IgD-negative memory B cell (primary cell): ENCODE results near the gene RABAC1. TPM values are rescaled to one million over a fixed set of nuclear protein-coding genes. Genes with fewer than 3 reads are reported as not detected.
"Not testable (repeated sequence)": the region's sequence is repeated elsewhere in the genome, so short reads cannot be mapped to it uniquely, and the experiment has no call there.

Source experiments
- H3K27ac Mint-ChIP-seq, 3 donors: one replicate each; pipeline ENCODE4 v1.8.0; 2020 to 2022; ENCODE audit warnings: mild to moderate bottlenecking in 3 of 3, mixed read lengths in 3 of 3, moderate library complexity in 1 of 3
- H3K27me3 Mint-ChIP-seq: one replicate; pipeline ENCODE4 v1.8.0; 2021; ENCODE audit warnings: mixed read lengths
- H3K36me3 Mint-ChIP-seq: one replicate; pipeline ENCODE4 v1.8.0; 2020; ENCODE audit warnings: mild to moderate bottlenecking, mixed read lengths
- H3K4me1 Mint-ChIP-seq, 3 donors: one replicate each; pipeline ENCODE4 v1.8.0; 2020 to 2022; ENCODE audit warnings: mixed read lengths in 3 of 3, mild to moderate bottlenecking in 1 of 3
- H3K4me3 Mint-ChIP-seq, 4 donors: one replicate each; pipeline ENCODE4 v1.8.0; 2020 to 2022; ENCODE audit warnings: mild to moderate bottlenecking in 4 of 4, mixed read lengths in 4 of 4, moderate library complexity in 3 of 4
- H3K9me3 Mint-ChIP-seq, 3 donors: one replicate each; pipeline ENCODE4 v1.8.0; 2020 to 2021; ENCODE audit warnings: mixed read lengths in 3 of 3, mild to moderate bottlenecking in 1 of 3
- polyA plus RNA-seq: library from polyadenylated mRNA; unstranded; fragments of 300-500 nt; fragmentation: Illumina TruSeq; gene quantifications from one replicate; pipeline ENCODE4 v1.2.3, GENCODE V29; 2021

The RABAC1 gene
- polyA plus RNA-seq, 1 donor from 2014 or later = 178 TPM

DNA sequence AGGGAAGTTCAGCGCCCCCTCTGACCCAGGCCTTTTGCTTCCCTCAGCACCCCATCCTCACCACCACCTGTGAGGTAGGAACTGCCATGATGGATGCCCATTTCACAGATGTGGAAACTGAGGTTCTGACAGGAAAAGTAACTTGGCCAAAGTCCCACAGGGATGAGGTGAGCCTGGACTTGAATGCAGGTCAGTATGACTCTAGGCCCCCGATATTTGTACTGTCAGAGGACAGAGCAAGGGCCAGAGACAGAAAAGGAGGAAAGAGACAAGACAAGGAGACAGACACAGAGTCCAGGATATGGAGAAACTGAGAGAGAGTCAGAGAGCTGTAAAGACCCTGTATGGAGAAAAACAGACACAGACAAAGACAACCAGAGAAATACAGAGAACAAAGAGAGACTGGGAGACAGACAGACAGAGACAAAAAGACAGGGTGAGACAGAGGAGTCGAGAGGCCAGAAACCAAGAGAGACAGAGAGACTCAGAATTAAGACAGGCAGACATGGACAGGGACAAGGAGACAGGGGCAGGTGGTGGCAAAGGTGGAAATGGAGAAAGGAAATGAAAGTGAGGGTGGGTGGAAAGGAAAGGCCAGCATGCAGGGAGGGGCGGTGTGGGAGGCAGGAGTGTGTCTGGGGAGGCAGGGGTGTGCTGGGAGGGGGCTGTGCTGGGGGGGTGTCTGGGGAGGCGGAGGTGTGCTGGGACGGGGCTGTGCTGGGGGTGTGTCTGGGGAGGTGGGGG, 35.9 kb downstream of the RABAC1 start:
- Mint-ChIP-seq H3K9me3 (no peaks in the 10 kb centered on the region), H3K36me3 (no peaks in the 10 kb centered on the region), H3K27ac (peak overlapping the region in 1 of 3 donors; percentile 17), H3K27me3 (peaks cover 13% of the 10 kb centered on the region), H3K4me3 (peak overlapping the region in 2 of 4 donors; percentile 50 to 80), H3K4me1 (peaks cover 5 to 16% (median 12%) of the 10 kb centered on the region in 3 donors)

DNA sequence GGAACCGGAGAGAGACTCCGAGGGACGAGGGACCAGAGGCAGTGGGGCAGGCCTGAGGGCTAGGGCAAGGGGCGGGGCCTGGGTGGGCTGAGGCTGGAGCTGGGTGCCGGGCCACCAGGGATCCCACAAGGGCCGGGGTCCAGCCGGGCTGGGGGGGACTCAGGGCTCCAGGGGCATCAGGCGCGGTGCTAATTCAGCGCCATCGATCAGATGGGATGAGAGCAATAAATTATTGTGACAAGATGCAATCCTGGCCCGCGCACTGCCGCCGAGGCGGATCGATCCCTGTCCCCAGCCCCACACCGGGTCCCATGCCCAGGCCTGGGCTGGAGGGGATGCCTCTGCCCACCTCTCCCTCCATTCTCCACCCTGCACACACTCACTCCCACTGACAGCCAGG, 36.5 kb downstream of the RABAC1 start:
- Mint-ChIP-seq H3K27ac (peak overlapping the region in 1 of 3 donors; percentile 62), H3K9me3 (no peaks in the 10 kb centered on the region), H3K4me1 (peaks cover 5 to 16% (median 12%) of the 10 kb centered on the region in 3 donors), H3K27me3 (peaks cover 13% of the 10 kb centered on the region), H3K36me3 (no peaks in the 10 kb centered on the region), H3K4me3 (no peak overlapping the region)

GRCh38 chr19:41921577-41922576, 37.2 kb downstream of the RABAC1 start:
- peak overlapping the region in 1 of 3 donors; percentile 62 for H3K27ac Mint-ChIP-seq
- no peaks in the 10 kb centered on the region for H3K36me3 Mint-ChIP-seq
- H3K27me3 Mint-ChIP-seq = peaks cover 13% of the 10 kb centered on the region
- H3K4me1 Mint-ChIP-seq = peaks cover 5 to 16% (median 12%) of the 10 kb centered on the region in 3 donors
- H3K4me3 Mint-ChIP-seq = peak overlapping the region in 3 of 4 donors; percentile 42 to 55 (median 43)
- H3K9me3 Mint-ChIP-seq = no peaks in the 10 kb centered on the region

- peaks cover 5 to 16% (median 12%) of the 10 kb centered on the region in 3 donors for H3K4me1 Mint-ChIP-seq
- no peaks in the 10 kb centered on the region for H3K36me3 Mint-ChIP-seq
- H3K9me3 Mint-ChIP-seq = no peaks in the 10 kb centered on the region
- peaks cover 13% of the 10 kb centered on the region for H3K27me3 Mint-ChIP-seq
- peak overlapping the region in 1 of 4 donors; percentile 42 for H3K4me3 Mint-ChIP-seq
- H3K27ac Mint-ChIP-seq = peak overlapping the region in 1 of 3 donors; percentile 27
Measured at GRCh38 chr19:41920882-41921576, 38.1 kb downstream of the RABAC1 start.

DNA sequence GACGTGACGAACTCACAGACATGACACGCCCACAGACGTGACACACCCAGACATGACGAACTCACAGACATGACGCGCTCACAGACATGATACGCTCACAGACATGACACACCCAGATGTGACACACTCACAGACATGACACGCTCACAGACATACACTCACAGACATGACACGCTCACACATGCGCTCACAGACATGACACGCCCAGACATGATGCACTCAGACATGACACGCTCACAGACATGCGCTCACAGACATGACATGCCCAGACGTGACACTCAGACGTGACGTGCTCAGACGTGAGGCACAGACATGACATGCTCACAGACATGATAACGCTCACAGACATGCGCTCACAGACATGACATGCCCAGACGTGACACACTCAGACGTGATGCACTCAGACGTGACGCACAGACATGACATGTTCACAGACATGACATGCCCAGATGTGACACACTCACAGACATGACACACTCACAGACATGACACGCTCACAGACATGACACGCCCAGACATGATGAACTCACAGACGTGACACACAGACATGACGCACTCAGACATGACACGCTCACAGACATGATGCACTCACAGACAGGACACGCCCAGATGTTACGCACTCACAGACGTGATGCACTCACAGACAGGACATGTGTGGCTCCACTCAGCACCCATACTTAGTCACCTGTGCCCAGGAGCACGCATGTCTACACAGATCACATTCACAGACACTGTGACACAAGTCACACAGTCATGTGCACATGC, 39.0 kb downstream of the RABAC1 start:
- H3K36me3 Mint-ChIP-seq = no peaks in the 10 kb centered on the region
- H3K4me1 Mint-ChIP-seq = peaks cover 5 to 16% (median 12%) of the 10 kb centered on the region in 3 donors
- no peak overlapping the region for H3K27ac Mint-ChIP-seq

DNA sequence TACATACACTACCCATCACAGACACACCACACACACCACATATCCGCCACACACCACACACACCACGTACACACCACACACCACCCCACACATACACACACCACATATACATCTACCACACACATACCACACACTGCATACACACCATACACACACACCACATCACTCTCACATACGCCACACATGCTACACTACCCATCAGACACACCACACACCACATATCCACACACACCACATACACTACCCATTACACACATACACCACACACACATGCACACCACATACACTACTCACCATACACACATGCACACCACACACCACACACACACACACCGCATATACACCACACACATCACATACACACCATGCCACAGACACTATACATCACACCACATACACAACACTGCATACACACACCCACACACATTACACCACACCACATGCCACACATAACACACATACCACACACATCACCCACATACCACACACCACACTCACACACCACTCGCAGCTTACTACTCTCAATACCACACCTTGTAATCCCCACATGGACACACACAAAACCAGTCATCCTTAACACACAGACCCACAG, 40.4 kb downstream of the RABAC1 start:
- no peak overlapping the region for H3K4me3 Mint-ChIP-seq
- peaks cover 16% of the 10 kb centered on the region for H3K27me3 Mint-ChIP-seq
- no peaks in the 10 kb centered on the region for H3K36me3 Mint-ChIP-seq
- H3K27ac Mint-ChIP-seq = no peak overlapping the region
- no peaks in the 10 kb centered on the region for H3K9me3 Mint-ChIP-seq
- H3K4me1 Mint-ChIP-seq = peaks cover 5 to 14% (median 14%) of the 10 kb centered on the region in 3 donors

More for the DNA sequence above, 39.0 kb downstream of the RABAC1 start:
- Mint-ChIP-seq H3K27me3 (peaks cover 13% of the 10 kb centered on the region), H3K4me3 (no peak overlapping the region), H3K9me3 (no peaks in the 10 kb centered on the region)

GRCh38 chr19:41918095-41918494, 41.0 kb downstream of the RABAC1 start:
- Mint-ChIP-seq H3K9me3 (no peaks in the 10 kb centered on the region), H3K27ac (no peak overlapping the region), H3K27me3 (peaks cover 13% of the 10 kb centered on the region), H3K4me1 (peaks cover 1 to 15% (median 10%) of the 10 kb centered on the region in 3 donors), H3K36me3 (no peaks in the 10 kb centered on the region), H3K4me3 (no peak overlapping the region)

GRCh38 chr19:41917676-41918075, 41.4 kb downstream of the RABAC1 start:
- Mint-ChIP-seq H3K9me3 (no peaks in the 10 kb centered on the region), H3K27ac (no peak overlapping the region), H3K27me3 (peaks cover 13% of the 10 kb centered on the region), H3K4me1 (peaks cover 0 to 16% (median 9%) of the 10 kb centered on the region in 3 donors), H3K36me3 (no peaks in the 10 kb centered on the region), H3K4me3 (no peak overlapping the region)

DNA sequence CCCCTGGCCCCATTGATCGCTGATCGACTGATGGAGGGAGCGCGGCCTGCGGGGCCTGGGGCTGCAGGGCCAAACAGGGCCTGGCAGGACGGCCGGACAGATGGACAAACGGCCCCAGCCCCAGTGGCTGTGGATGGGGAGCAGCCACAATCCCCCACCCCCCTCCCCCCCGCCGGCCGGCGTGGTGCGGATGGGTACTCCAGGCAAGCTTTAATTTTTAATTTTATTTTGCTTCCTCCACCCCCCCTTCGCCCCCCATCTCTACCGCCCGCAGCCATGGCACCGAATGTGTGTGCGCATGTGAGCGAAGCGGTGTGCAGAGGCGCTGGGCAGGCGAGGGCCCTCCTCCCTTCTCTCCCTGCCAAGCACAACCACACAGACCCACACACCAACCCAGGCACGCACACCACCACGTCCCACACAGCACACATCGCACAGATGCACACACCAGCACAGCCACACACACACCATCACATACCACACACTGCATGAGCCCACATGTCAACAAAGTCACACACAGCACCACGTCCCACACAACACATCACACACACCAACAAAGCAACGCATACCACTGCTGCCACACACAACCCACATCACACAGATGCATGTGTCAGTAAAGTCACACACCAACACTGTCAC, 43.2 kb downstream of the RABAC1 start:
- H3K27ac Mint-ChIP-seq = no peak overlapping the region
- no peaks in the 10 kb centered on the region for H3K9me3 Mint-ChIP-seq
- no peaks in the 10 kb centered on the region for H3K36me3 Mint-ChIP-seq
- H3K4me1 Mint-ChIP-seq = peaks cover 0 to 21% (median 15%) of the 10 kb centered on the region in 3 donors
- peaks cover 15% of the 10 kb centered on the region for H3K27me3 Mint-ChIP-seq
- no peak overlapping the region for H3K4me3 Mint-ChIP-seq

DNA sequence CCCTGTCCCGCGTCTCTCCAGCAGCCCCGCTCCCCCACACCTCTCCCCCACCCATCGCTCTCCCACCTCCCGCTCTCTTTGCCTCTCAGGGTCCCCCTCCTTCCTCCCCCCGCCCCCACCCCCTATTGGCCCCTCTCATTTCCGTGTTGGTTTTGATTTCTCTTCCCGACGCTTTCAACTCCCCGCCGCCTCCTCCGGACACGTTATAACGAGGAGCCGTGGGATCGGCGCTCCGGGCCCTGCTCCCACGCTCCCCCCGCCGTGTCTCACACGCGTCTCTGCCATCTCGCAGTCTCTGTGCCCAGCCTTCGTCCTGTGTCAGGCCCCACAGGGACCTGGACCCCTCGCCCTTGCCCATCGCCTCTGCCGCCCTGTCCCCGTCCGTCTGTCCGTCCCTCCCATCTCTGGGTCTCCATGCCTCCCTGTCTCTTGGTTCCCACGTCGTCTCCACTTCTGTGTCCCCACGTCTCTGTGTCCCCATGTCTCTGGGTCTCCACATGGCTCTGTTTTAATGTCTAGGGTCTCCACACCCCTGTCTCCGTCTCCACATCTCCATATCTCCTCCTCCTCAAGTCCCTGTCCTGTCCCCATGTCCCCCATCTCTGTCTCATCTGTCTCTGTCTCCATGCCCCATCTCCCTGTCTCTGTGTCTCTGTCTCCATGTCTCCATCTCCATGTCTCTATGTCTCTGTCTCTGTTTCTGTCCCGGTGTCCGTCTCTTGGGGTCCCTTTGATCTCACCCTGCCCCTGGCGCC, 43.9 kb downstream of the RABAC1 start:
- peaks cover 0 to 28% (median 21%) of the 10 kb centered on the region in 3 donors for H3K4me1 Mint-ChIP-seq
- no peaks in the 10 kb centered on the region for H3K9me3 Mint-ChIP-seq
- no peak overlapping the region for H3K4me3 Mint-ChIP-seq
- peaks cover 15% of the 10 kb centered on the region for H3K27me3 Mint-ChIP-seq
- no peaks in the 10 kb centered on the region for H3K36me3 Mint-ChIP-seq
- H3K27ac Mint-ChIP-seq = no peak overlapping the region

DNA sequence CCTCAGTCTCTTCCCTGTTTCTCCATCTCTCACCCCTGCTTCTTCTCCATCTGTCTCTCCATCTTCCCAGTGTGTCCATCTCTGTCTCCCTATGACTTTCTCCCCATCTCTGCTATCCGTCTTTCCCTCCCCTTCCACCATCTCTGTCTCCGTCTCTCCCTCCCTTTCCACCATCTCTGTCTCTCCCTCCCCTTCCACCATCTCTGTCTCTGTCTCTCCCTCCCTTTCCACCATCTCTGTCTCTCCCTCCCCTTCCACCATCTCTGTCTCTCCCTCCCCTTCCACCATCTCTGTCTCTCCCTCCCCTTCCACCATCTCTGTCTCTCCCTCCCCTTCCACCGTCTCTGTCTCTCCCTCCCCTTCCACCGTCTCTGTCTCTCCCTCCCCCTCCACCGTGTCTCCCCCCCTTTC, 44.7 kb downstream of the RABAC1 start:
- Mint-ChIP-seq H3K4me1 (peaks cover 0 to 28% (median 21%) of the 10 kb centered on the region in 3 donors), H3K27me3 (peaks cover 15% of the 10 kb centered on the region)
- H3K27ac Mint-ChIP-seq, H3K9me3 Mint-ChIP-seq, H3K36me3 Mint-ChIP-seq, H3K4me3 Mint-ChIP-seq: not testable (repeated sequence)

- H3K27ac Mint-ChIP-seq = no peak overlapping the region
- no peaks in the 10 kb centered on the region for H3K36me3 Mint-ChIP-seq
- H3K4me1 Mint-ChIP-seq = peaks cover 0 to 28% (median 21%) of the 10 kb centered on the region in 3 donors
- no peaks in the 10 kb centered on the region for H3K9me3 Mint-ChIP-seq
- H3K4me3 Mint-ChIP-seq = peak overlapping the region in 1 of 4 donors; percentile 49
- peaks cover 15% of the 10 kb centered on the region for H3K27me3 Mint-ChIP-seq
Measured at GRCh38 chr19:41913538-41914423, 45.3 kb downstream of the RABAC1 start.
